Measurements from ENCODE around the gene TRIM41. TPM values are rescaled to one million over a fixed set of nuclear protein-coding genes. Genes with fewer than 3 reads are reported as not detected.

The TRIM41 gene
- total and polyA plus RNA-seq, 9 of the 15 experiments (the other 6 are each of a cell fraction or from before 2014, with no cell fraction given) = 1.8 to 47.6 (median 20.9) TPM

DNA sequence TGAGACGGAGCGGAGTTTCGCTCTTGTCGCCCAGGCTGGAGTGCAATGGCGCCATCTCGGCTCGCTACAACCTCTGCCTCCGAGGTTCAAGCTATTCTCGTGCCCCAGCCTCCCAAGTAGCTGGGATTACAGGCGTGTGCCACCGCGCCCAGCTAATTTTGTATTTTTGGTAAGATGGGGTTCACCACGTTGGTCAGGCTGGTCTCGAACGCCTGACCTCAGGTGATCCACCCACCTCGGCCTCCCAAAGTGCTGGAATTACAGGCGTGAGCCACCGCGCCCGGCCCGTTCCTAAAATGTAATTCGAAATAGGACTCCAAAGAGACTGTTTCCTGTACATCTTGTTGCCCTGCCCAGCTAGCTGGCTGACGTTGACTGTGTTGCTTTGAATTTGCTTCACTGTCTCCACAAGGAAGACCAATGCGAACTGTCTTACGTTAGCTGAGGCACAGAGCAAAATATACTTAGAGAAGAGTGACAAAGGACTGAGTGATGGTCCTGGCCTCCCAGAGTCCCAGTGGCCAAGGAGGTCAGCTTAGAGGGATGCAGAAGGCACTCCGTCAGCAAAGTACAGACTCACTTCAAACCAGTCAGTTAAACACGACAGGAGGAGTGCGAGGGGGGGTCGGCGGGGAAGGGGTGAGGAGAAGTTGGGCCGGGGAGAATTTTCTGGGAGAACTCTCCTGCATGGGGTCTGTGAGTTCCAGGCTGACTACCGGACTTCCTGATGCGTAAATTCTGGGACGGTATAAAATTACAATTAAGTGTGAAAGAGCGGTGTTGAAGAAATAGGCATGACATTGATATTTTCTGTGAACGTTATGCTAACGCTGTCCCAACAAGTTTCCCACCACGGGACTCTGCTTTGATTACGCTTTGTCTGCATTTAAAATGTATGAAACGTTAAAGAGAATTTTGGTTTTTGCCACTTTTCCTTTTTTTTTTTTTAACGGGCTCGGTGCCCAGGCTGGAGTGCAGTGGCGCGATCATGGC is 6.8 kb upstream of the TRIM41 start (continued):
- no peak for TF ChIP-seq ZBTB11 (CRISPR knock-in tag; IDR thresholded peaks at IDR 0.05)
- peak; percentile 67 for TF ChIP-seq ATF7 (IDR thresholded peaks at IDR 0.05)
- TF ChIP-seq SP1 (CRISPR knock-in tag; IDR thresholded peaks at IDR 0.05) = no peak; the same call in none of the 2 replicates
- TF ChIP-seq ZNF197 (CRISPR knock-in tag; IDR thresholded peaks at IDR 0.05; ENCODE audit: low read depth) = no peak
- no peak for TF ChIP-seq DNMT1 (IDR thresholded peaks at IDR 0.05)
- TF ChIP-seq SRSF7 (optimal IDR thresholded peaks at IDR 0.05; ENCODE audit: low read depth, low read length) = no peak
- peak; percentile 73 for TF ChIP-seq MTA3 (IDR thresholded peaks at IDR 0.05; ENCODE audit: borderline replicate concordance)
- TF ChIP-seq RBM39 (optimal IDR thresholded peaks at IDR 0.05; ENCODE audit: low read depth, low read length) = no peak
- no peak for TF ChIP-seq SAFB (IDR thresholded peaks at IDR 0.05; ENCODE audit: borderline replicate concordance, low read depth, low read length)
- TF ChIP-seq EZH2 (IDR thresholded peaks at IDR 0.05; ENCODE audit: borderline replicate concordance, low read depth, low read length) = no peak
- no peak for TF ChIP-seq HMGN3 (IDR thresholded peaks at IDR 0.05; ENCODE audit: borderline replicate concordance, extremely low read depth, insufficient read length, low read depth, low read length)
- TF ChIP-seq FOXA1 (IDR thresholded peaks at IDR 0.05; ENCODE audit: borderline replicate concordance) = no peak
- TF ChIP-seq TOE1 (IDR thresholded peaks at IDR 0.05; ENCODE audit: borderline replicate concordance) = no peak
- no peak for TF ChIP-seq TOE1 (CRISPR knock-in tag; IDR thresholded peaks at IDR 0.05; ENCODE audit: borderline replicate concordance, low read depth)
- no peak for TF ChIP-seq NCOA4 (IDR thresholded peaks at IDR 0.05; ENCODE audit: partially characterized antibody)
- TF ChIP-seq ZNF354B (CRISPR knock-in tag; IDR thresholded peaks at IDR 0.05) = no peak
- TF ChIP-seq, protein P1, sequence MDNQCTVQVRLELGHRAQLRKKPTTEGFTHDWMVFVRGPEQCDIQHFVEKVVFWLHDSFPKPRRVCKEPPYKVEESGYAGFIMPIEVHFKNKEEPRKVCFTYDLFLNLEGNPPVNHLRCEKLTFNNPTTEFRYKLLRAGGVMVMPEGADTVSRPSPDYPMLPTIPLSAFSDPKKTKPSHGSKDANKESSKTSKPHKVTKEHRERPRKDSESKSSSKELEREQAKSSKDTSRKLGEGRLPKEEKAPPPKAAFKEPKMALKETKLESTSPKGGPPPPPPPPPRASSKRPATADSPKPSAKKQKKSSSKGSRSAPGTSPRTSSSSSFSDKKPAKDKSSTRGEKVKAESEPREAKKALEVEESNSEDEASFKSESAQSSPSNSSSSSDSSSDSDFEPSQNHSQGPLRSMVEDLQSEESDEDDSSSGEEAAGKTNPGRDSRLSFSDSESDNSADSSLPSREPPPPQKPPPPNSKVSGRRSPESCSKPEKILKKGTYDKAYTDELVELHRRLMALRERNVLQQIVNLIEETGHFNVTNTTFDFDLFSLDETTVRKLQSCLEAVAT (IDR thresholded peaks at IDR 0.05) = peak; percentile 27 to 55; a peak in 1 of 4 replicates
- TF ChIP-seq TEAD2 (tag; IDR thresholded peaks at IDR 0.05) = no peak
- TF ChIP-seq MED1 (CRISPR knock-in tag; IDR thresholded peaks at IDR 0.05; ENCODE audit: borderline replicate concordance) = no peak
- TF ChIP-seq IFI16 (CRISPR knock-in tag; IDR thresholded peaks at IDR 0.05) = no peak
- peak; percentile 94 for TF ChIP-seq BCOR (IDR thresholded peaks at IDR 0.05)
- TF ChIP-seq GTF2F1 (IDR thresholded peaks at IDR 0.05; ENCODE audit: low read depth, low read length) = no peak
- no peak for TF ChIP-seq GATAD2A (IDR thresholded peaks at IDR 0.05)
- no peak for TF ChIP-seq ZNF217 (CRISPR knock-in tag; IDR thresholded peaks at IDR 0.05)

All from K562 (cell line).